BLaER1 treated with 17β-estradiol and CSF1 and Interleukin-3, amounts not matched to agents 10 nM and 100 nM (cell line): ENCODE measurements around the gene LPP.

Experiments
- H3K27ac ChIP-seq, 11 experiments: shearing (Covaris generic); formaldehyde crosslinking; 2 replicates each; pipeline ENCODE4 v1.8.1; 2022
- H3K27me3 ChIP-seq, 11 experiments: shearing (Covaris generic); formaldehyde crosslinking; 2 replicates each; pipeline ENCODE4 v1.8.1; 2022
- H3K36me3 ChIP-seq, 11 experiments: shearing (Covaris generic); formaldehyde crosslinking; 2 replicates each; pipeline ENCODE4 v1.8.1; 2022
- H3K4me1 ChIP-seq, 10 experiments: shearing (Covaris generic); formaldehyde crosslinking; 2 replicates each; pipeline ENCODE4 v1.8.1; 2022
- H3K4me2 ChIP-seq, 11 experiments: shearing (Covaris generic); formaldehyde crosslinking; 2 replicates each; pipeline ENCODE4 v1.8.1; 2022
- H3K4me3 ChIP-seq, 10 experiments: shearing (Covaris generic); formaldehyde crosslinking; 2 replicates each; pipeline ENCODE4 v1.8.1; 2022
- H3K9ac ChIP-seq, 11 experiments: shearing (Covaris generic); formaldehyde crosslinking; 2 replicates each; pipeline ENCODE4 v1.8.1; 2022
- H3K9me3 ChIP-seq, 11 experiments: shearing (Covaris generic); formaldehyde crosslinking; replicated peaks in 1 of 11; 2 replicates each; pipeline ENCODE4 v1.8.1; 2022
- H4K20me1 ChIP-seq, 11 experiments: shearing (Covaris generic); formaldehyde crosslinking; 2 replicates each; pipeline ENCODE4 v1.8.1; 2022
- Cebpa-rat ChIP-seq, 11 experiments: shearing (Covaris generic); IDR thresholded peaks; 2 replicates each; pipeline ENCODE4 v1.8.1; 2022

The LPP gene

GRCh38 chr3:188742755-188743550 lies 589.0 kb downstream of the LPP start:
- Histone ChIP-seq H3K9ac (no peak overlapping the region), H3K4me3 (no peak overlapping the region), H3K36me3 (peaks cover 0 to 4% (median 0%) of the 10 kb centered on the region in 11 experiments; a peak in 1 of 22 replicates), H3K4me1 (no peaks in the 10 kb centered on the region), H3K27me3 (no peaks in the 10 kb centered on the region), H3K4me2 (no peak overlapping the region), H3K27ac (no peak overlapping the region), H3K9me3 (no peaks in the 10 kb centered on the region), H4K20me1 (no peaks in the 10 kb centered on the region)
- no peak for TF ChIP-seq Cebpa-rat (IDR thresholded peaks at IDR 0.05)

GRCh38 chr3:188744166-188744565 lies 590.2 kb downstream of the LPP start:
- Histone ChIP-seq H3K9me3 (no peaks in the 10 kb centered on the region), H4K20me1 (no peaks in the 10 kb centered on the region), H3K36me3 (peaks cover 0 to 11% (median 0%) of the 10 kb centered on the region in 11 experiments; a peak in 1 of 22 replicates), H3K27ac (no peak overlapping the region), H3K9ac (no peak overlapping the region), H3K27me3 (no peaks in the 10 kb centered on the region), H3K4me1 (no peaks in the 10 kb centered on the region), H3K4me2 (no peak overlapping the region), H3K4me3 (no peak overlapping the region)
- no peak for TF ChIP-seq Cebpa-rat (IDR thresholded peaks at IDR 0.05)

- Histone ChIP-seq H3K4me1 (no peaks in the 10 kb centered on the region), H3K9ac (no peak overlapping the region), H3K9me3 (peaks cover 0 to 3% (median 0%) of the 10 kb centered on the region in 11 experiments; a peak in 1 of 22 replicates), H3K27ac (no peak overlapping the region), H4K20me1 (no peaks in the 10 kb centered on the region), H3K4me2 (no peak overlapping the region), H3K4me3 (no peak overlapping the region), H3K36me3 (peaks cover 0 to 15% (median 0%) of the 10 kb centered on the region in 11 experiments; a peak in 5 of 22 replicates), H3K27me3 (no peaks in the 10 kb centered on the region)
- TF ChIP-seq Cebpa-rat (IDR thresholded peaks at IDR 0.05) = no peak
These were observed 591.1 kb downstream of the LPP start for GRCh38 chr3:188745031-188745430.

GRCh38 chr3:188746291-188746783 lies 592.4 kb downstream of the LPP start:
- Histone ChIP-seq H3K4me1 (no peaks in the 10 kb centered on the region), H3K4me2 (no peak overlapping the region), H3K36me3 (peaks cover 0 to 19% (median 0%) of the 10 kb centered on the region in 11 experiments; a peak in 5 of 22 replicates), H3K9ac (no peak overlapping the region), H3K4me3 (no peak overlapping the region), H4K20me1 (no peaks in the 10 kb centered on the region), H3K9me3 (peaks cover 0 to 6% (median 0%) of the 10 kb centered on the region in 11 experiments; a peak in 1 of 22 replicates), H3K27me3 (no peaks in the 10 kb centered on the region), H3K27ac (no peak overlapping the region)
- no peak for TF ChIP-seq Cebpa-rat (IDR thresholded peaks at IDR 0.05)

- H3K4me1 ChIP-seq = peaks cover 0 to 10% (median 0%) of the 10 kb centered on the region in 10 experiments; a peak in 6 of 20 replicates
- H3K36me3 ChIP-seq = peaks cover 0 to 19% (median 0%) of the 10 kb centered on the region in 11 experiments; a peak in 5 of 22 replicates
- H3K27ac ChIP-seq = no peak overlapping the region
- H3K4me3 ChIP-seq = no peak overlapping the region
- peaks cover 0 to 6% (median 0%) of the 10 kb centered on the region in 11 experiments; a peak in 1 of 22 replicates for H3K9me3 ChIP-seq
- TF ChIP-seq Cebpa-rat (IDR thresholded peaks at IDR 0.05) = no peak
- H3K4me2 ChIP-seq = no peak overlapping the region
- no peaks in the 10 kb centered on the region for H4K20me1 ChIP-seq
- H3K9ac ChIP-seq = no peak overlapping the region
- no peaks in the 10 kb centered on the region for H3K27me3 ChIP-seq
These were observed 593.5 kb downstream of the LPP start for GRCh38 chr3:188747489-188747888.

GRCh38 chr3:188749010-188749617 lies 595.2 kb downstream of the LPP start:
- no peak overlapping the region for H3K9ac ChIP-seq
- no peak overlapping the region for H3K27ac ChIP-seq
- peaks cover 0 to 6% (median 0%) of the 10 kb centered on the region in 11 experiments; a peak in 1 of 22 replicates for H3K9me3 ChIP-seq
- H3K4me3 ChIP-seq = no peak overlapping the region
- H3K4me2 ChIP-seq = no peak overlapping the region
- no peaks in the 10 kb centered on the region for H3K27me3 ChIP-seq
- H3K36me3 ChIP-seq = peaks cover 0 to 19% (median 0%) of the 10 kb centered on the region in 11 experiments; a peak in 5 of 22 replicates
- no peak for TF ChIP-seq Cebpa-rat (IDR thresholded peaks at IDR 0.05)
- no peaks in the 10 kb centered on the region for H4K20me1 ChIP-seq
- peaks cover 0 to 26% (median 0%) of the 10 kb centered on the region in 10 experiments; a peak in 8 of 20 replicates for H3K4me1 ChIP-seq

- Histone ChIP-seq H3K27me3 (no peaks in the 10 kb centered on the region), H3K36me3 (peaks cover 0 to 19% (median 0%) of the 10 kb centered on the region in 11 experiments; a peak in 5 of 22 replicates), H3K27ac (no peak overlapping the region), H3K9me3 (peaks cover 0 to 6% (median 0%) of the 10 kb centered on the region in 11 experiments; a peak in 1 of 22 replicates), H3K4me1 (peaks cover 0 to 26% (median 0%) of the 10 kb centered on the region in 10 experiments; a peak in 8 of 20 replicates), H3K4me3 (no peak overlapping the region), H3K9ac (no peak overlapping the region), H4K20me1 (no peaks in the 10 kb centered on the region), H3K4me2 (no peak overlapping the region)
- TF ChIP-seq Cebpa-rat (IDR thresholded peaks at IDR 0.05) = no peak
These were observed 595.9 kb downstream of the LPP start for GRCh38 chr3:188749830-188750229.

- Histone ChIP-seq H3K4me3 (no peak overlapping the region), H3K9ac (no peak overlapping the region), H3K9me3 (peaks cover 0 to 6% (median 0%) of the 10 kb centered on the region in 11 experiments; a peak in 1 of 22 replicates), H3K4me1 (peaks cover 0 to 26% (median 0%) of the 10 kb centered on the region in 10 experiments; a peak in 8 of 20 replicates), H3K27me3 (no peaks in the 10 kb centered on the region), H4K20me1 (no peaks in the 10 kb centered on the region), H3K27ac (no peak overlapping the region), H3K4me2 (no peak overlapping the region), H3K36me3 (peaks cover 0 to 19% (median 0%) of the 10 kb centered on the region in 11 experiments; a peak in 5 of 22 replicates)
- TF ChIP-seq Cebpa-rat (IDR thresholded peaks at IDR 0.05) = no peak
These were observed 596.7 kb downstream of the LPP start for GRCh38 chr3:188750617-188751016.

GRCh38 chr3:188752850-188753249 lies 598.9 kb downstream of the LPP start:
- Histone ChIP-seq H3K4me1 (peaks cover 0 to 26% (median 8%) of the 10 kb centered on the region in 10 experiments; a peak in 9 of 20 replicates), H3K4me3 (no peak overlapping the region), H3K9me3 (peaks cover 0 to 6% (median 0%) of the 10 kb centered on the region in 11 experiments; a peak in 1 of 22 replicates), H3K9ac (no peak overlapping the region), H4K20me1 (no peaks in the 10 kb centered on the region), H3K27ac (peak overlapping the region in 2 of 11 experiments; percentile 21 to 42; a peak in 3 of 22 replicates), H3K27me3 (no peaks in the 10 kb centered on the region), H3K4me2 (peak overlapping the region in 3 of 11 experiments; percentile 31 to 56 (median 32); a peak in 5 of 22 replicates), H3K36me3 (peaks cover 0 to 19% (median 0%) of the 10 kb centered on the region in 11 experiments; a peak in 4 of 22 replicates)
- TF ChIP-seq Cebpa-rat (IDR thresholded peaks at IDR 0.05) = no peak
